T-cell (primary cell): Measurements from ENCODE around the gene SLC38A9. TPM values are rescaled to one million over a fixed set of nuclear protein-coding genes. Genes with fewer than 3 reads are reported as not detected.

ENCODE experiments used
- ATAC-seq, 4 experiments: fragments of 200-7000 bp in 3 of 4; fragments of 150-1000 bp in 1 of 4; cut with Tn5 transposase; replicated peaks in 1 of 4; 1 replicate in 3 of 4; 2 replicates in 1 of 4; pipeline ENCODE4 v1.10.0; 2021; ENCODE audit warnings: moderate library complexity in 3 of 4, mild to moderate bottlenecking in 2 of 4, moderate number of reproducible peaks in 1 of 4
- CTCF ChIA-PET, 2 donors: fragments of 300-600 bp; sonication (Branson Sonifier 250); formaldehyde crosslinking; loops; one replicate each; lab custom pipeline; 2022; ENCODE audit warnings: antibody characterized with exemption in 2 of 2; lab: Charles Lee
- POLR2A ChIA-PET, 2 donors: fragments of 300-600 bp; sonication (Branson Sonifier 250); formaldehyde crosslinking; loops; one replicate each; lab custom pipeline; 2022; ENCODE audit warnings: antibody characterized with exemption in 2 of 2; lab: Charles Lee
- DNase-seq, 35 experiments: peaks; one replicate each; pipeline versions ENCODE4 v3.0.0 to v3.0.0-alpha.2; 2013 to 2023
- H3K27ac ChIP-seq: one replicate; pipeline ENCODE4 v1.5.1; 2013; ENCODE audit warnings: low read length
- H3K27me3 ChIP-seq, 2 experiments: replicated peaks in 1 of 2; 1 replicate in 1 of 2; 2 replicates in 1 of 2; pipeline versions ENCODE4 v1.6.1 to v1.7.0; 2013; ENCODE audit warnings: low read length in 1 of 2, mixed read lengths in 1 of 2; ENCODE audit not compliant: control insufficient read depth in 2 of 2, insufficient read depth in 2 of 2; ENCODE audit errors: extremely low read depth in 1 of 2
- H3K36me3 ChIP-seq, 2 donors: 1 replicate in 1 of 2; 2 replicates in 1 of 2; pipeline versions ENCODE4 v1.6.1 to v1.7.0; 2013; ENCODE audit warnings: low read length in 1 of 2; ENCODE audit not compliant: control insufficient read depth in 2 of 2, insufficient read depth in 1 of 2; ENCODE audit errors: extremely low read depth in 1 of 2
- H3K4me1 ChIP-seq, 2 experiments: 1 replicate in 1 of 2; 2 replicates in 1 of 2; pipeline versions ENCODE4 v1.6.1 to v1.7.0; 2013; ENCODE audit warnings: low read length in 2 of 2, mixed read lengths in 1 of 2; ENCODE audit not compliant: insufficient read depth in 2 of 2, control insufficient read depth in 1 of 2; ENCODE audit errors: extremely low read depth in 1 of 2
- H3K4me3 ChIP-seq, 2 donors: 1 replicate in 1 of 2; 2 replicates in 1 of 2; pipeline versions ENCODE4 v1.5.1 to v1.7.0; 2013; ENCODE audit warnings: mild to moderate bottlenecking in 2 of 2, low read length in 1 of 2, moderate library complexity in 1 of 2; ENCODE audit not compliant: control insufficient read depth in 1 of 2; ENCODE audit errors: extremely low read depth in 1 of 2
- H3K9me3 ChIP-seq: 2 replicates; pipeline ENCODE4 v1.7.0; 2013
- H3K27ac Mint-ChIP-seq, 2 donors: one replicate each; pipeline ENCODE4 v1.8.0; 2020 to 2021; ENCODE audit warnings: mild to moderate bottlenecking in 2 of 2, mixed read lengths in 2 of 2
- H3K27me3 Mint-ChIP-seq, 2 donors: one replicate each; pipeline ENCODE4 v1.8.0; 2021 to 2022; ENCODE audit warnings: mixed read lengths in 2 of 2
- H3K36me3 Mint-ChIP-seq: one replicate; pipeline ENCODE4 v1.8.0; 2021; ENCODE audit warnings: mixed read lengths
- H3K4me1 Mint-ChIP-seq, 3 donors: one replicate each; pipeline ENCODE4 v1.8.0; 2020 to 2022; ENCODE audit warnings: mixed read lengths in 3 of 3, mild to moderate bottlenecking in 1 of 3
- H3K4me3 Mint-ChIP-seq, 3 donors: one replicate each; pipeline ENCODE4 v1.8.0; 2020 to 2022; ENCODE audit warnings: mild to moderate bottlenecking in 3 of 3, mixed read lengths in 3 of 3, moderate library complexity in 3 of 3
- H3K9me3 Mint-ChIP-seq, 3 donors: one replicate each; pipeline ENCODE4 v1.8.0; 2020 to 2022; ENCODE audit warnings: mixed read lengths in 3 of 3
- WGBS: methylation state at CpG from one replicate; pipeline ENCODE4 v1.1.5; 2013; ENCODE audit warnings: missing lambda C conversion rate; ENCODE audit not compliant: insufficient coverage; 5-methylcytosine and 5-hydroxymethylcytosine counted together
- total RNA-seq, 35 experiments: library from RNA in 6 of 35; stranded (reverse) in 6 of 35; fragments of 120-200 nt in 1 of 35; gene quantifications; one replicate each; pipeline versions ENCODE4 v1.2.1 to v1.2.4 and lab custom pipeline; 2013 to 2026

Gene SLC38A9
- total RNA-seq, 5 donors from 2014 or later (not counting 1 experiment from before 2014, with no cell fraction given): 19.9 to 25.9 (median 22.2) TPM

DNA sequence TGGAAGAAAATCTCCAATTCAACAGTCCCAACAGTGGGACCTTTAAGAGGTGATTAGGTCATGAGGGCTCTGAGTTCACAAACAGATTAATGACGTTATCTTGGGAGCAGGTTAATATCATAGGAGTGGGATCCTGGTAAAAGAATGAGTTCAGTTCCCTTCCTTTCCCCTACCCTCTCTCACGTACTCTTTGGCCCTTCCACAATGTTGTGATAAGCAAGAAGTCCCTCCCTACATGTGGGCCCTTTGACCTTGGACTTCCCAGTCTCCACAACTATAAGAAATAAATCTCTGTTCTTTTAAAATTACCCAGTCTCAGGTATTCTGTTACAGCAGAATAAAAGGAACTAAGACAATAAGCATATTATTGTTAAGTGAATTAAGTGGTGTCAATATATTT is 37.8 kb downstream of the SLC38A9 start:
- Mint-ChIP-seq H3K36me3 (peaks cover 17% of the 10 kb centered on the region), H3K27me3 (no peaks in the 10 kb centered on the region), H3K9me3 (no peaks in the 10 kb centered on the region), H3K4me1 (peaks cover 2 to 7% (median 5%) of the 10 kb centered on the region in 3 donors), H3K4me3 (no peak overlapping the region), H3K27ac (no peak overlapping the region)
- peaks cover 0 to 2% of the 10 kb centered on the region in 2 experiments for H3K4me1 ChIP-seq
- DNase-seq (no peak), ATAC-seq (no peak)
- H3K27ac ChIP-seq: no peak overlapping the region
- ChIA-PET POLR2A (interaction anchor here in 1 of 2 donors (0.8 kb wide), 1 partner anchor 68 kb away, joined by 4 read pairs; no protein-coding TSS in a partner anchor), CTCF (interaction anchor here in 1 of 2 donors (0.6 kb wide), 1 partner anchor 272 kb away, joined by 3 read pairs; no protein-coding TSS in a partner anchor)
- no CpG with 5 or more reads among the region's 2 CpGs for WGBS
- no peaks in the 10 kb centered on the region for H3K27me3 ChIP-seq
- peaks cover 0 to 3% of the 10 kb centered on the region in 2 donors for H3K36me3 ChIP-seq
- no peaks in the 10 kb centered on the region for H3K9me3 ChIP-seq
- no peak overlapping the region for H3K4me3 ChIP-seq

DNA sequence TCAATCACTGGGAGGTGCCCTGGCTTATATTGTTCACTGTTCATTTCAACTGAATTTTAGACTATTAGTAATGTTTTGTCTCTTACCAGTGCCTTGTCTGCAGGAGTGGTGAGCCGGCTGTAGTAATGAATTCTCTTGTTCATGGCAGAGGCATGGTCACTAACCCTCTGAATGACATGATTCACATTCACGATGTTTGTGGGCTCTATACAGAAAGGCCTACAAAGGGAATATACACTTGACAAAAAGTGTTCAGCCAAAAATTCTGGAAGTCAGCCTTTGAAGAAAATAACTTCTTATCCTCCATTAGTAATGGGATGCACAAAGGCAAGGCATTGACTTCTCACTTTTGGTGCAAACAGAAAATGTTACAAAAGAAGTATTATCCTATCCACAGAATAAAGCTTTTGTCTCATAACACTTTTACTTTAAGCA is 39.6 kb downstream of the SLC38A9 start:
- Histone ChIP-seq H3K36me3 (peaks cover 0 to 3% of the 10 kb centered on the region in 2 donors), H3K27me3 (no peaks in the 10 kb centered on the region), H3K4me1 (no peaks in the 10 kb centered on the region), H3K9me3 (no peaks in the 10 kb centered on the region), H3K4me3 (no peak overlapping the region), H3K27ac (no peak overlapping the region)
- ChIA-PET POLR2A (no interaction called here), CTCF (no interaction called here)
- WGBS: no CpG with 5 or more reads among the region's 2 CpGs
- Mint-ChIP-seq H3K9me3 (no peaks in the 10 kb centered on the region), H3K27me3 (no peaks in the 10 kb centered on the region), H3K27ac (no peak overlapping the region), H3K4me3 (no peak overlapping the region), H3K4me1 (peaks cover 0 to 3% (median under 1%) of the 10 kb centered on the region in 3 donors), H3K36me3 (peaks cover 20% of the 10 kb centered on the region)
- ATAC-seq: no peak
- no peak for DNase-seq

DNA sequence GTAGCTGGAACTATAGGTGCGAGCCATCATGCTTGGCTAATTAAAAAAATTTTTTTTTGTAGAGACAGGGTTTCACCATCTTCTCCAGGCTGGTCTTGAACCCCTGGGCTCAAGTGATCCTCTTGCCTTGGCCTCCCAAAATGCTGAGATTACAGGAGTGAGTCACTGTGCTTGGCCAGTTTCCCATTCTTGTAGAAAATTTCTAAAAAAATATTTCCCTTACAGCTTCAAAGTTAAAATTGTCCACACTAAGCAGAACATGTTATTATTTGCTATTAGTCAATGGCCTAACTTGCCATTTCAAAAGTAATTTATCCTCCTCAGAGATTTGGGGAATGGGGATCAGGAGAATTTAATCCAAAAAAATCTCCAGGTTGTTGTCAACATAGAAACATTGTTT is 40.1 kb downstream of the SLC38A9 start:
- Mint-ChIP-seq H3K4me1 (peaks cover 0 to 3% (median 0%) of the 10 kb centered on the region in 3 donors), H3K4me3 (no peak overlapping the region), H3K27ac (no peak overlapping the region), H3K36me3 (peaks cover 20% of the 10 kb centered on the region), H3K27me3 (no peaks in the 10 kb centered on the region), H3K9me3 (no peaks in the 10 kb centered on the region)
- Histone ChIP-seq H3K9me3 (no peaks in the 10 kb centered on the region), H3K4me3 (no peak overlapping the region), H3K36me3 (peaks cover 0 to 3% of the 10 kb centered on the region in 2 donors), H3K4me1 (no peaks in the 10 kb centered on the region), H3K27ac (no peak overlapping the region), H3K27me3 (no peaks in the 10 kb centered on the region)
- POLR2A ChIA-PET: no interaction called here
- CTCF ChIA-PET: no interaction called here
- ATAC-seq (no peak), DNase-seq (no peak)
- WGBS: no CpG with 5 or more reads among the region's 1 CpG

DNA sequence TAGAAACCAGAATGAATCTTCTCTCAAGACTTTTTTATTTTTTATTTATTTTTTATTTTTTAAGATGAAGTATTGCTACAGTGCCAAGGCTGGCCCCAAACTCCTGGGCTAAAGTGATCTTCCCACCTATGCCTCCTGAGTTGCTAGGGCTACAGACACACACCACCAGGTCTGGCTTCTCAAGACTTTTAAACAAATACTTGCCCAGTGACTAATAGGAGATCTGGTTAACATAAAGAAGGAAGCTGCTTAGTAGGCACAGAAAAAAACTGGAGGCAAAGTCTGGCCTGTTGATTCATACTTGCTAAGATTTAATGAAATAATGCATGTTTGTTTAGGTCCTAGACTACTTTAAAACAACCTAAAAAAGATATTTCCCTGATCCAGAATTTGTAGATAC is 43.8 kb downstream of the SLC38A9 start:
- POLR2A ChIA-PET: interaction anchor here in 1 of 2 donors (0.6 kb wide), 1 partner anchor 1162 kb away, joined by 4 read pairs; no protein-coding TSS in a partner anchor
- Histone ChIP-seq H3K27me3 (no peaks in the 10 kb centered on the region), H3K9me3 (no peaks in the 10 kb centered on the region), H3K4me1 (no peaks in the 10 kb centered on the region), H3K4me3 (no peak overlapping the region), H3K36me3 (peaks cover 0 to 3% of the 10 kb centered on the region in 2 donors), H3K27ac (no peak overlapping the region)
- Mint-ChIP-seq H3K27me3 (no peaks in the 10 kb centered on the region), H3K9me3 (no peaks in the 10 kb centered on the region), H3K36me3 (peaks cover 18% of the 10 kb centered on the region), H3K27ac (no peak overlapping the region), H3K4me3 (no peak overlapping the region), H3K4me1 (no peaks in the 10 kb centered on the region)
- DNase-seq (no peak), ATAC-seq (no peak)
- CTCF ChIA-PET: no interaction called here

DNA sequence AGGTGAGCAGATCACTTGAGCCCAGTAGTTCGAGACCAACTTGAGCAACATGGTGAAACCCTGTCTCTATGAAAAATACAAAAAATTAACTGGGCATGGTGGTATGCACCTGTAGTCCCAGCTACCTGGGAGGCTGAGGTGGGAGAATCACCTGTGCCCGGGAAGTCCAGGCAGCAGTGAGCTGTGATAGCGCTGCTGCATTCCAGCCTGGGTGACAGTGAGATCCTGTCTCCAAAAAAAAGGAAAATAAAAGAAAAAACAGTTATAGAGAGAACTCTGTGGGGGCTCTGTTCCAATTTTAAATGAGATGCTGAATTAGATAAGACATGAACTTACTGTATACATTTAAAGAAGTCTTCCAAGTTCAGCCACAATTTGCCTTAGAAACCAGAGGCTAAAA is 44.2 kb downstream of the SLC38A9 start:
- Mint-ChIP-seq H3K9me3 (no peaks in the 10 kb centered on the region), H3K27ac (no peak overlapping the region), H3K4me1 (no peaks in the 10 kb centered on the region), H3K4me3 (no peak overlapping the region), H3K27me3 (no peaks in the 10 kb centered on the region), H3K36me3 (peaks cover 18% of the 10 kb centered on the region)
- POLR2A ChIA-PET: interaction anchor here in 1 of 2 donors (0.6 kb wide), 1 partner anchor 1163 kb away, joined by 4 read pairs; no protein-coding TSS in a partner anchor
- Histone ChIP-seq H3K4me3 (no peak overlapping the region), H3K27me3 (no peaks in the 10 kb centered on the region), H3K27ac (no peak overlapping the region), H3K4me1 (no peaks in the 10 kb centered on the region), H3K36me3 (peaks cover 0 to 5% of the 10 kb centered on the region in 2 donors), H3K9me3 (no peaks in the 10 kb centered on the region)
- ATAC-seq (no peak), DNase-seq (no peak)
- CTCF ChIA-PET: interaction anchor here in 1 of 2 donors (0.7 kb wide), 1 partner anchor 18 kb away, joined by 3 read pairs; no protein-coding TSS in a partner anchor
- no CpG with 5 or more reads among the region's 3 CpGs for WGBS

DNA sequence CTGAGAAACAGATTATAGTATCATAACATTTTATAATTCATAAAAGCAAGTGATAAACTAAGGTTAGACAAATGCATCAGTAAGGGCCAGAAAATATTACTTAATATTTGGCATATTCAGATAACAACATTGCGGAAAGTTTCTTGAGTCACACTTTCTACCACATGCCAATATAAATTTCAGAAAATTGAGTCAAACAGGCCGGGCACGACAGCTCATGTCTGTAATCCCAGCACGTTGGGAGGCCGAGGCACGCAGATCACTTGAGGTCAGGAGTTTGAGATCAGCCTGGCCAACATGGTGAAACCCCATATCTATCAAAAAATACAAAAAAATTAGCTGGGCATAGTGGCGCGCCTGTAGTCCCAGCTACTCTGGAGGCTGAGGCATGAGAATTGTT is 47.1 kb downstream of the SLC38A9 start:
- Histone ChIP-seq H3K4me1 (no peaks in the 10 kb centered on the region), H3K36me3 (peaks cover 0 to 4% of the 10 kb centered on the region in 2 donors), H3K4me3 (no peak overlapping the region), H3K9me3 (no peaks in the 10 kb centered on the region), H3K27me3 (no peaks in the 10 kb centered on the region), H3K27ac (no peak overlapping the region)
- peaks cover 24% of the 10 kb centered on the region for H3K36me3 Mint-ChIP-seq
- H3K27ac Mint-ChIP-seq: no peak overlapping the region
- no CpG with 5 or more reads among the region's 8 CpGs for WGBS
- ChIA-PET CTCF (no interaction called here), POLR2A (interaction anchor here in 1 of 2 donors (0.6 kb wide), 1 partner anchor 648 kb away, joined by 4 read pairs; no protein-coding TSS in a partner anchor)
- H3K9me3 Mint-ChIP-seq: no peaks in the 10 kb centered on the region
- ATAC-seq (no peak), DNase-seq (no peak)
- H3K27me3 Mint-ChIP-seq: no peaks in the 10 kb centered on the region
- H3K4me3 Mint-ChIP-seq: no peak overlapping the region
- no peaks in the 10 kb centered on the region for H3K4me1 Mint-ChIP-seq
